ENCODE data around the gene PDE5A. TPM values are rescaled to one million over a fixed set of nuclear protein-coding genes. Genes with fewer than 3 reads are reported as not detected.

PDE5A gene
- total RNA-seq, 1 donor from 2014 or later, result 27.1 TPM

GRCh38 chr4:119598521-119598920 is 30.1 kb downstream of the PDE5A start:
- Mint-ChIP-seq H3K9me3 (peaks cover 27% of the 10 kb centered on the region), H3K36me3 (peaks cover 32% of the 10 kb centered on the region), H3K4me3 (no peak overlapping the region), H3K27ac (no peak overlapping the region), H3K4me1 (no peaks in the 10 kb centered on the region), H3K27me3 (ENCODE audit: low read depth) (no peaks in the 10 kb centered on the region)
- TF ChIP-seq CTCF (IDR thresholded peaks at IDR 0.05; ENCODE audit: unreplicated experiment), result no peak
- no peak for DNase-seq (ENCODE audit: low spot score in 2 of 2, unreplicated experiment in 2 of 2)

GRCh38 chr4:119597377-119597776 is 31.2 kb downstream of the PDE5A start:
- TF ChIP-seq CTCF (IDR thresholded peaks at IDR 0.05; ENCODE audit: unreplicated experiment), result no peak
- Mint-ChIP-seq H3K36me3 (peaks cover 32% of the 10 kb centered on the region), H3K27ac (no peak overlapping the region), H3K4me3 (no peak overlapping the region), H3K9me3 (peaks cover 27% of the 10 kb centered on the region), H3K4me1 (peaks cover 9% of the 10 kb centered on the region), H3K27me3 (ENCODE audit: low read depth) (no peaks in the 10 kb centered on the region)
- DNase-seq (ENCODE audit: low spot score in 2 of 2, unreplicated experiment in 2 of 2), result no peak

GRCh38 chr4:119593698-119594097 is 34.9 kb downstream of the PDE5A start:
- peaks cover 6% of the 10 kb centered on the region for H3K9me3 Mint-ChIP-seq
- peaks cover 14% of the 10 kb centered on the region for H3K36me3 Mint-ChIP-seq
- H3K4me1 Mint-ChIP-seq, result peaks cover 26% of the 10 kb centered on the region
- no peak overlapping the region for H3K4me3 Mint-ChIP-seq
- no peak overlapping the region for H3K27ac Mint-ChIP-seq
- no peak for TF ChIP-seq CTCF (IDR thresholded peaks at IDR 0.05; ENCODE audit: unreplicated experiment)
- no peak for DNase-seq (ENCODE audit: low spot score in 2 of 2, unreplicated experiment in 2 of 2)
- H3K27me3 Mint-ChIP-seq (ENCODE audit: low read depth), result no peaks in the 10 kb centered on the region

- no peak for TF ChIP-seq CTCF (IDR thresholded peaks at IDR 0.05; ENCODE audit: unreplicated experiment)
- no peak for DNase-seq (ENCODE audit: low spot score in 2 of 2, unreplicated experiment in 2 of 2)
- no peak overlapping the region for H3K27ac Mint-ChIP-seq
- no peaks in the 10 kb centered on the region for H3K9me3 Mint-ChIP-seq
- peaks cover 26% of the 10 kb centered on the region for H3K4me1 Mint-ChIP-seq
- no peaks in the 10 kb centered on the region for H3K27me3 Mint-ChIP-seq (ENCODE audit: low read depth)
- peaks cover 7% of the 10 kb centered on the region for H3K36me3 Mint-ChIP-seq
- H3K4me3 Mint-ChIP-seq, result no peak overlapping the region
These were observed 35.8 kb downstream of the PDE5A start for GRCh38 chr4:119592830-119593229.

GRCh38 chr4:119589165-119589564 is 39.4 kb downstream of the PDE5A start:
- Mint-ChIP-seq H3K9me3 (no peaks in the 10 kb centered on the region), H3K4me3 (no peak overlapping the region)
- DNase-seq (ENCODE audit: low spot score in 2 of 2, unreplicated experiment in 2 of 2), result no peak

More at GRCh38 chr4:119589165-119589564, 39.4 kb downstream of the PDE5A start:
- Mint-ChIP-seq H3K4me1 (peaks cover 26% of the 10 kb centered on the region), H3K27ac (peak overlapping the region; percentile 65), H3K36me3 (peaks cover 10% of the 10 kb centered on the region), H3K27me3 (ENCODE audit: low read depth) (no peaks in the 10 kb centered on the region)
- no peak for TF ChIP-seq CTCF (IDR thresholded peaks at IDR 0.05; ENCODE audit: unreplicated experiment)
